SK-N-SH (cell line): ENCODE measurements around the gene PROC. TPM values are rescaled to one million over a fixed set of nuclear protein-coding genes. Genes with fewer than 3 reads are reported as not detected.

Source experiments
- CTCF ChIA-PET: fragments of 300-600, 350-600 bp; formaldehyde crosslinking; extraction: SDS; loops from one replicate; lab custom pipeline; 2021; lab: Yijun Ruan, JAX
- POLR2A ChIA-PET: fragments of 350-600 bp; sonication (Branson Sonifier 250); formaldehyde crosslinking; extraction: SDS; loops from one replicate; lab custom pipeline; 2020; ENCODE audit warnings: antibody characterized with exemption, inconsistent platforms; lab: Yijun Ruan, JAX
- DNase-seq: peaks from one replicate; pipeline ENCODE4 v3.0.0; 2012
- H2AFZ ChIP-seq: fragments of 200-600 bp; sonication (generic); 2 replicates; pipeline ENCODE4 v1.8.1; 2016; ENCODE audit warnings: antibody characterized with exemption, mild to moderate bottlenecking, low read depth
- H3F3A ChIP-seq: fragments of 200-600 bp; sonication (generic); replicated peaks from 2 replicates; pipeline ENCODE3; 2016; ENCODE audit warnings: antibody characterized with exemption, mild to moderate bottlenecking; ENCODE audit not compliant: insufficient read depth
- H3K27ac ChIP-seq, 2 experiments: fragments of 200-500 bp in 1 of 2; fragments of 200-600 bp in 1 of 2; sonication (Bioruptor generic) in 1 of 2; sonication (generic), shearing (Covaris generic) in 1 of 2; 2 replicates each; pipeline versions ENCODE4 v1.5.1 to v1.6.1; 2014 to 2016; ENCODE audit warnings: low read depth in 2 of 2, inconsistent platforms in 1 of 2, low read length in 1 of 2, mild to moderate bottlenecking in 1 of 2, mixed read lengths in 1 of 2
- H3K27me3 ChIP-seq: fragments of 200-600 bp; sonication (generic), shearing (Covaris generic); 2 replicates; pipeline ENCODE4 v1.6.1; 2016; ENCODE audit warnings: mixed run types; ENCODE audit not compliant: insufficient read depth
- H3K36me3 ChIP-seq, 2 experiments: fragments of 200-500 bp in 1 of 2; fragments of 200-600 bp in 1 of 2; sonication (Bioruptor generic) in 1 of 2; sonication (generic) in 1 of 2; replicated peaks in 1 of 2; 2 replicates each; pipeline versions ENCODE3 to v1.5.1; 2014 to 2016; ENCODE audit warnings: low read length in 1 of 2, mild to moderate bottlenecking in 1 of 2; ENCODE audit not compliant: insufficient read depth in 2 of 2, control insufficient read depth in 1 of 2
- H3K4me1 ChIP-seq, 2 experiments: fragments of 200-500 bp in 1 of 2; fragments of 200-600 bp in 1 of 2; sonication (Bioruptor generic) in 1 of 2; sonication (generic), shearing (Covaris generic) in 1 of 2; 2 replicates each; pipeline versions ENCODE4 v1.5.1 to v1.6.1; 2014 to 2016; ENCODE audit warnings: low read depth in 1 of 2, low read length in 1 of 2, mixed run types in 1 of 2; ENCODE audit not compliant: insufficient read depth in 2 of 2, control insufficient read depth in 1 of 2
- H3K4me2 ChIP-seq: fragments of 200-600 bp; sonication (generic), shearing (Covaris generic); 2 replicates; pipeline ENCODE4 v1.6.1; 2017; ENCODE audit warnings: mixed run types
- H3K4me3 ChIP-seq, 2 experiments: fragments of 200-500 bp in 1 of 2; fragments of 200-600 bp in 1 of 2; sonication (Bioruptor generic) in 1 of 2; sonication (generic), shearing (Covaris generic) in 1 of 2; 2 replicates each; pipeline versions ENCODE4 v1.5.1 to v1.8.1; 2014 to 2016; ENCODE audit warnings: low read depth in 2 of 2, inconsistent platforms in 1 of 2, low read length in 1 of 2, mild to moderate bottlenecking in 1 of 2, mixed read lengths in 1 of 2, moderate library complexity in 1 of 2
- H3K79me2 ChIP-seq: fragments of 200-600 bp; sonication (generic); 2 replicates; pipeline ENCODE4 v1.8.1; 2017; ENCODE audit warnings: mild to moderate bottlenecking; ENCODE audit not compliant: insufficient read depth
- H3K9ac ChIP-seq: fragments of 200-600 bp; sonication (generic); 2 replicates; pipeline ENCODE4 v1.6.1; 2017; ENCODE audit warnings: mixed run types
- H3K9me2 ChIP-seq: fragments of 200-600 bp; sonication (generic); 2 replicates; pipeline ENCODE4 v1.6.1; 2017; ENCODE audit warnings: mixed run types
- H3K9me3 ChIP-seq: fragments of 200-600 bp; sonication (generic); 2 replicates; pipeline ENCODE4 v1.6.1; 2017; ENCODE audit warnings: mixed run types, mild to moderate bottlenecking, moderate library complexity
- H4K20me1 ChIP-seq: fragments of 200-600 bp; sonication (generic); 2 replicates; pipeline ENCODE4 v1.6.1; 2017; ENCODE audit warnings: mild to moderate bottlenecking, mixed run types; ENCODE audit not compliant: insufficient read depth
- CTCF ChIP-seq: fragments of 200-600 bp; sonication (generic); IDR thresholded peaks from 2 replicates; pipeline ENCODE4 v1.6.1; 2017; ENCODE audit warnings: antibody characterized with exemption, mild to moderate bottlenecking, moderate library complexity
- ELF1 ChIP-seq: IDR thresholded peaks from 2 replicates; pipeline ENCODE4 v1.4.0; 2012
- EP300 ChIP-seq, 2 experiments: IDR thresholded peaks; 2 replicates each; pipeline versions ENCODE4 v1.4.0 to v1.6.1; 2012; ENCODE audit warnings: borderline replicate concordance in 1 of 2, low read depth in 1 of 2, low read length in 1 of 2
- FOSL2 ChIP-seq: IDR thresholded peaks from 2 replicates; pipeline ENCODE4 v1.4.0; 2012; ENCODE audit warnings: low read depth, mild to moderate bottlenecking, moderate library complexity, borderline replicate concordance
- FOXJ3 ChIP-seq: sonication (generic); formaldehyde crosslinking; IDR thresholded peaks from 2 replicates; pipeline ENCODE4 v1.5.1; 2020; ENCODE audit warnings: mild to moderate bottlenecking, missing genetic modification reagents
- FOXM1 ChIP-seq: IDR thresholded peaks from 2 replicates; pipeline ENCODE4 v1.4.0; 2012; ENCODE audit warnings: low read depth, mild to moderate bottlenecking
- MAX ChIP-seq: IDR thresholded peaks from 2 replicates; pipeline ENCODE4 v1.4.0; 2012; ENCODE audit warnings: low read depth
- MEF2A ChIP-seq: IDR thresholded peaks from 2 replicates; pipeline ENCODE4 v1.4.0; 2012; ENCODE audit warnings: low read depth, borderline replicate concordance
- NFIC ChIP-seq: IDR thresholded peaks from 2 replicates; pipeline ENCODE4 v1.4.0; 2012; ENCODE audit warnings: borderline replicate concordance
- NRF1 ChIP-seq: IDR thresholded peaks from 2 replicates; pipeline ENCODE4 v1.6.1; 2012; ENCODE audit warnings: low read depth, mild to moderate bottlenecking, low read length
- POLR2AphosphoS5 ChIP-seq: IDR thresholded peaks from 2 replicates; pipeline ENCODE4 v1.6.1; 2012; ENCODE audit warnings: low read depth, low read length
- RAD21 ChIP-seq: IDR thresholded peaks from 2 replicates; pipeline ENCODE4 v1.6.1; 2012; ENCODE audit warnings: mild to moderate bottlenecking, low read length
- RCOR1 ChIP-seq: fragments of 150-350 bp; IDR thresholded peaks from 2 replicates; pipeline ENCODE4 v1.6.1; 2017; ENCODE audit warnings: antibody characterized with exemption, low read length
- REST ChIP-seq: IDR thresholded peaks from 2 replicates; pipeline ENCODE4 v1.6.1; 2012; ENCODE audit warnings: mild to moderate bottlenecking, low read depth, low read length, moderate library complexity
- RXRA ChIP-seq: IDR thresholded peaks from 2 replicates; pipeline ENCODE4 v1.4.0; 2012; ENCODE audit warnings: low read depth, mild to moderate bottlenecking, borderline replicate concordance
- SIN3A ChIP-seq: IDR thresholded peaks from 2 replicates; pipeline ENCODE4 v1.6.1; 2012; ENCODE audit warnings: low read depth, mild to moderate bottlenecking, low read length, moderate library complexity, borderline replicate concordance
- SMC3 ChIP-seq: IDR thresholded peaks from 2 replicates; pipeline ENCODE4 v1.6.1; 2012; ENCODE audit warnings: low read depth, low read length, improper control_type of control experiment
- TAF1 ChIP-seq: IDR thresholded peaks from 2 replicates; pipeline ENCODE4 v1.6.1; 2012; ENCODE audit warnings: low read depth, mild to moderate bottlenecking, low read length, moderate library complexity, borderline replicate concordance
- USF1 ChIP-seq: IDR thresholded peaks from 2 replicates; pipeline ENCODE4 v1.4.0; 2012; ENCODE audit warnings: low read depth, borderline replicate concordance
- ZBTB33 ChIP-seq: IDR thresholded peaks from 2 replicates; pipeline ENCODE4 v1.4.0; 2012; ENCODE audit warnings: low read depth, borderline replicate concordance
- WGBS: methylation state at CpG from one replicate; pipeline ENCODE4 v1.1.6; 2017; ENCODE audit warnings: low lambda C conversion rate; 5-methylcytosine and 5-hydroxymethylcytosine counted together
- polyA plus RNA-seq, 3 experiments: library from polyadenylated mRNA; depleted of rRNA; stranded (reverse); fragments of >200 nt; gene quantifications; 2 replicates each; pipeline ENCODE4 v1.2.3, GENCODE V29; 2012

Gene PROC
- polyA plus RNA-seq, 1 of the 3 experiments (the other 2 are of a cell fraction): 0.10 TPM

GRCh38 chr2:127425540-127426490 is 7.6 kb downstream of the PROC start:
- Histone ChIP-seq H3K9me3 (no peaks in the 10 kb centered on the region), H3K9ac (no peak overlapping the region), H2AFZ (no peak overlapping the region), H3K36me3 (no peaks in the 10 kb centered on the region), H3K4me2 (no peak overlapping the region)
- DNase-seq: no peak
- CTCF ChIA-PET: interaction anchor here (1.0 to 2.4 kb wide), 6 partner anchors 10 to 229 kb away, joined by 3 to 20 read pairs (median 4); no protein-coding TSS in a partner anchor
- TF ChIP-seq TAF1 (no peak), FOXJ3 (CRISPR knock-in tag) (no peak), ELF1 (no peak), MAX (no peak), RCOR1 (no peak), SIN3A (no peak), REST (no peak), POLR2AphosphoS5 (no peak), NRF1 (no peak), ZBTB33 (no peak), CTCF (no peak), USF1 (no peak), MEF2A (no peak), FOXM1 (no peak), RXRA (no peak), SMC3 (no peak), FOSL2 (no peak), NFIC (no peak), EP300 (IDR thresholded peaks at IDR 0.05; ENCODE audit: borderline replicate concordance in 1 of 2, low read depth in 1 of 2, low read length in 1 of 2) (no peak), RAD21 (no peak)
- TF ChIP-seq, all 33 proteins: peak for 0
- 83% methylated on average over 15 of the region's 16 CpGs for WGBS
- Histone ChIP-seq H3K4me3 (no peak overlapping the region), H3K27ac (no peak overlapping the region), H3K4me1 (peaks cover 0 to 6% of the 10 kb centered on the region in 2 experiments; a peak in 1 of 4 replicates), H3K27me3 (no peaks in the 10 kb centered on the region), H4K20me1 (no peaks in the 10 kb centered on the region), H3K9me2 (no peaks in the 10 kb centered on the region), H3F3A (peaks cover 6% of the 10 kb centered on the region), H3K79me2 (no peaks in the 10 kb centered on the region)
- POLR2A ChIA-PET: no interaction called here
